SU-DHL-6 (cell line): ENCODE measurements around the gene ANXA4.
"Not testable (repeated sequence)": the region's sequence is repeated elsewhere in the genome, so short reads cannot be mapped to it uniquely, and the experiment has no call there.

Experiments used
- H2AFZ ChIP-seq: fragments of 200-600 bp; sonication (generic); 2 replicates; pipeline ENCODE4 v1.6.1; 2014; ENCODE audit warnings: low read depth, mild to moderate bottlenecking, moderate library complexity, mixed read lengths, antibody characterized with exemption, low read length; ENCODE audit not compliant: severe bottlenecking
- H3F3A ChIP-seq: fragments of 200-600 bp; shearing (Covaris generic); 2 replicates; pipeline ENCODE4 v1.6.0; 2016; ENCODE audit warnings: antibody characterized with exemption, mild to moderate bottlenecking; ENCODE audit not compliant: insufficient read depth
- H3K27ac ChIP-seq: fragments of 200-600 bp; sonication (generic); 2 replicates; pipeline ENCODE4 v1.5.1; 2016; ENCODE audit warnings: low read depth, mild to moderate bottlenecking, low read length, moderate library complexity, mixed read lengths
- H3K27me3 ChIP-seq: fragments of 200-600 bp; sonication (generic), shearing (Covaris generic); 2 replicates; pipeline ENCODE4 v1.6.0; 2014; ENCODE audit warnings: mild to moderate bottlenecking, low read length
- H3K36me3 ChIP-seq: fragments of 200-600 bp; sonication (generic); 2 replicates; pipeline ENCODE4 v1.6.1; 2014; ENCODE audit warnings: mild to moderate bottlenecking, low read length, mixed read lengths
- H3K4me2 ChIP-seq: fragments of 300-600, 200-600 bp; shearing (Covaris generic), sonication (generic); 2 replicates; pipeline ENCODE4 v1.6.0; 2014; ENCODE audit warnings: low read length, low read depth, mild to moderate bottlenecking; ENCODE audit not compliant: poor library complexity, severe bottlenecking
- H3K4me3 ChIP-seq: fragments of 200-600 bp; sonication (generic); 2 replicates; pipeline ENCODE4 v1.5.1; 2014; ENCODE audit warnings: antibody characterized with exemption, low read length, mild to moderate bottlenecking, mixed read lengths; ENCODE audit not compliant: insufficient read depth, poor library complexity, severe bottlenecking
- H3K79me2 ChIP-seq: fragments of 200-600 bp; sonication (generic); 2 replicates; pipeline ENCODE4 v1.6.1; 2014; ENCODE audit warnings: mild to moderate bottlenecking, low read length, moderate library complexity; ENCODE audit not compliant: insufficient read depth
- H3K9ac ChIP-seq: fragments of 200-600 bp; sonication (generic); 2 replicates; pipeline ENCODE4 v1.7.0; 2014; ENCODE audit warnings: mild to moderate bottlenecking, low read length
- H3K9me2 ChIP-seq: fragments of 200-600 bp; sonication (generic); replicated peaks from 2 replicates; pipeline ENCODE4 v1.6.1; 2014; ENCODE audit warnings: low read length; ENCODE audit not compliant: insufficient read depth
- H3K9me3 ChIP-seq: fragments of 200-600 bp; sonication (generic); 2 replicates; pipeline ENCODE4 v1.6.1; 2014; ENCODE audit warnings: low read length, mixed read lengths; ENCODE audit not compliant: insufficient read depth
- H4K20me1 ChIP-seq: fragments of 200-600 bp; sonication (generic); 2 replicates; pipeline ENCODE4 v1.6.1; 2014; ENCODE audit warnings: low read depth, mild to moderate bottlenecking, antibody characterized with exemption, low read length, moderate library complexity, mixed read lengths
- CTCF ChIP-seq: fragments of 200-600 bp; sonication (generic); IDR thresholded peaks from one replicate; pipeline ENCODE4 v1.5.1; 2017; ENCODE audit warnings: antibody characterized with exemption, mild to moderate bottlenecking, low read length, moderate library complexity; ENCODE audit not compliant: insufficient read depth, poor library complexity, severe bottlenecking
- EZH2phosphoT487 ChIP-seq: fragments of 200-600 bp; sonication (generic), shearing (Covaris generic); conservative IDR thresholded peaks from 2 replicates; pipeline ENCODE4 v1.6.1; 2018; ENCODE audit warnings: mild to moderate bottlenecking, antibody characterized with exemption, low read length, moderate library complexity, mixed read lengths

The ANXA4 gene

GRCh38 chr2:69735686-69736085 is 6.2 kb upstream of the ANXA4 start:
- Histone ChIP-seq H3K9me3 (no peaks in the 10 kb centered on the region), H3K9me2 (no peaks in the 10 kb centered on the region), H3K9ac (no peak overlapping the region), H3K4me3 (no peak overlapping the region), H3F3A (no peaks in the 10 kb centered on the region), H3K27me3 (no peaks in the 10 kb centered on the region), H3K4me2 (no peak overlapping the region), H4K20me1 (no peaks in the 10 kb centered on the region), H2AFZ (no peak overlapping the region), H3K36me3 (no peaks in the 10 kb centered on the region), H3K79me2 (no peaks in the 10 kb centered on the region), H3K27ac (no peak overlapping the region)
- no peak for TF ChIP-seq CTCF
- no peak for TF ChIP-seq EZH2phosphoT487

GRCh38 chr2:69738149-69738548 is 3.8 kb upstream of the ANXA4 start:
- H3K9me2 ChIP-seq, H3K27me3 ChIP-seq, H3K9ac ChIP-seq, H3K9me3 ChIP-seq, H2AFZ ChIP-seq, H3K4me2 ChIP-seq, H3K27ac ChIP-seq, H3F3A ChIP-seq, H4K20me1 ChIP-seq, H3K36me3 ChIP-seq, H3K4me3 ChIP-seq, H3K79me2 ChIP-seq: not testable (repeated sequence)

GRCh38 chr2:69740502-69740951 is 1.4 kb upstream of the ANXA4 start:
- no peaks in the 10 kb centered on the region for H3K36me3 ChIP-seq
- no peak overlapping the region for H3K9ac ChIP-seq
- no peak overlapping the region for H3K4me3 ChIP-seq
- H3K4me2 ChIP-seq: no peak overlapping the region
- H4K20me1 ChIP-seq: no peaks in the 10 kb centered on the region
- H3K27ac ChIP-seq: no peak overlapping the region
- no peaks in the 10 kb centered on the region for H3K9me3 ChIP-seq
- no peaks in the 10 kb centered on the region for H3K27me3 ChIP-seq
- no peaks in the 10 kb centered on the region for H3F3A ChIP-seq
- TF ChIP-seq CTCF (no peak), EZH2phosphoT487 (no peak)
- H2AFZ ChIP-seq: no peak overlapping the region
- H3K9me2 ChIP-seq: no peaks in the 10 kb centered on the region
- no peaks in the 10 kb centered on the region for H3K79me2 ChIP-seq

GRCh38 chr2:69741229-69741574 is 732 bp upstream of the ANXA4 start:
- H3K4me2 ChIP-seq: peak overlapping the region; percentile 54
- H3K27me3 ChIP-seq: no peaks in the 10 kb centered on the region
- H2AFZ ChIP-seq: peak overlapping the region; percentile 69
- no peaks in the 10 kb centered on the region for H3K9me2 ChIP-seq
- no peaks in the 10 kb centered on the region for H3K79me2 ChIP-seq
- no peaks in the 10 kb centered on the region for H4K20me1 ChIP-seq
- peak overlapping the region; percentile 44 for H3K4me3 ChIP-seq
- 0 out of 2 replicates have a peak overlapping the region, but pooled peaks have one; percentile 39 for H3K9ac ChIP-seq
- H3F3A ChIP-seq: no peaks in the 10 kb centered on the region
- no peaks in the 10 kb centered on the region for H3K36me3 ChIP-seq
- no peak overlapping the region for H3K27ac ChIP-seq
- no peaks in the 10 kb centered on the region for H3K9me3 ChIP-seq
- TF ChIP-seq CTCF (no peak), EZH2phosphoT487 (no peak)
